Left ventricle myocardium superior (tissue), 1 donor: ENCODE measurements around the gene NT5C1B. TPM values are rescaled to one million over a fixed set of nuclear protein-coding genes. Genes with fewer than 3 reads are reported as not detected.
A peak's percentile ranks its signal among the peaks of the same experiment; 100 is the strongest.
"Not testable (repeated sequence)": the region's sequence is repeated elsewhere in the genome, so short reads cannot be mapped to it uniquely, and the experiment has no call there.

Experiments
- ATAC-seq: fragments of 200-7000 bp; cut with Tn5 transposase; one replicate; pipeline ENCODE4 v1.9.1; 2020; ENCODE audit warnings: mild to moderate bottlenecking, moderate library complexity
- DNase-seq: peaks from one replicate; pipeline ENCODE4 v3.0.0-alpha.2; 2020
- intact Hi-C: fragments of 100-400 bp; cut with micrococcal nuclease; formaldehyde crosslinking; loops from one replicate; pipeline ENCODE4 v1.11.0; 2022
- long read RNA-seq: library from polyadenylated mRNA; unstranded; transcript quantifications from one replicate; pipeline ENCODE4 v2.0.0, GENCODE V29; 2021
- total RNA-seq: library from RNA; stranded (reverse); fragmentation: NEBNext Ultra II Directional; extraction: Animal tissue kit (Norgen Biotek cat#: 25700); gene quantifications from one replicate; pipeline ENCODE4 v1.2.1, GENCODE V29; 2021
- donor health status: DM: no; HTN: yes; CAD: no; lungs with severe emphysema.

The NT5C1B gene
- total RNA-seq, result not detected
- long read RNA-seq, result 0 reads

DNA sequence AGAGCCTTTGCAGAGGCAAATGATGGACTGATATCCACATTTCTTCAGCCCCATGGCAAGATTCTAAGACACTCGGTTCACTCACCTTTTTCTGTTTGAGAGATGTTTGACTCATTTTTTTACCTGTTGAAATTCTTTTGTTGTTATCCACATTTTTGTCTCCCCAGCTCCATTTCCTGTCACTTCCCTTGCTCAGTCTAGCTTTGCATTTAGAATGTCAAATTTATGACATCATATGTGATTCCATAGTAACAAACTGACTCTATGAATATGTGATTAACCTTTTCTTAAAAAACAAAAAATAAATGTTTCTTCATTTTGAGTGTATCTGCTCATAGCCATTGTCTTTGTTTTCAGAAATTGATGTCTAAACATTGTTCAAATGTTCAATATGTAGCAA lies at the start of gene NT5C1B:
NT5C1B (minus strand) TSS at position 216 of the 400 bp plus-strand sequence; CDS start at position 115, 101 bp downstream.
- intact Hi-C loops, result no loop called here
- DNase-seq (no peak), ATAC-seq (no peak)

DNA sequence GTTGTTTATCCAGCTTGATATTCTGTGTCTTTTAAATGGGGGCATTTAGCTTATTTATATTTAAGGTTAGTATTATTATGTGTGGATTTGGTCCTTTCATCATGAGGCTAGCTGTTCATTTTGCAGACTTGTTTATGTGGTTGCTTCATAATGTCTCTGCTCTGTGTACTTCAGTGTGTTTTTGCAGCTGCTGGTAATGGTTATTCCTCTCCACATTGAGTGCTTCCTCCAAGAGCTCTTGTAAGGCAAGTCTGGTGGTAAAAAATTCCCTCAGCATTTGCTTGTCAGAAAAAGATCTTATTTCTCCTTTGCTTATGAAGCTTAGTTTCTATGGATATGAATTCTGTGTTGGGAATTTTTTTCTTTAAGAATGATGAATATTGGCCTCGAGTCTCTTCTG lies 47.8 kb upstream of the NT5C1B start:
- intact Hi-C loops, result no loop called here
- DNase-seq (no peak), ATAC-seq (no peak)

- intact Hi-C loops, DNase-seq, ATAC-seq: not testable (repeated sequence)
Observed at GRCh38 chr2:18632699-18633098, 43.3 kb upstream of the NT5C1B start.

- intact Hi-C loops, result no loop called here
- no peak for DNase-seq
- ATAC-seq, result no peak
Observed at GRCh38 chr2:18630941-18631340, 41.6 kb upstream of the NT5C1B start.

DNA sequence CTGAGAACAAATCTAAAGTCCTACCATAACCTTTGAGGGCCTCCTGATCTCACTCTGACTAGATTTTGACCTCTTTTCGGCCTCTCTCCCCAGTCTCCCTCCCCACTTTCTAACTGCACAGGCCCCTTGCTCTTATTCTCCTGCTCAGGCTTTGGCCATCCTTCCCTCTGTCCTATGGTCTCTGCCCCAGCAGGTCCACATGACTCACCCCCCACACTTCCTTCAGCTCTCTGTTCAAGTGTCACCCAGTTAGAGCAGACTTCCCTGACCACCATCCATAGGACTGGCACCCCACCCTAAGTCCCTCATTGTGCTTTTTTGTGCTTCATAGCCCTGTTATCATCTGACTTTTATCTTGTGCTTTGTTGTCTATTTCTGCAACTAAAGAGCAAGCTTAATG lies 41.2 kb upstream of the NT5C1B start:
- intact Hi-C loops, result no loop called here
- ATAC-seq (no peak), DNase-seq (no peak)

GRCh38 chr2:18630101-18630500 lies 40.7 kb upstream of the NT5C1B start:
- ATAC-seq (no peak), DNase-seq (no peak)
- intact Hi-C loops, result no loop called here

DNA sequence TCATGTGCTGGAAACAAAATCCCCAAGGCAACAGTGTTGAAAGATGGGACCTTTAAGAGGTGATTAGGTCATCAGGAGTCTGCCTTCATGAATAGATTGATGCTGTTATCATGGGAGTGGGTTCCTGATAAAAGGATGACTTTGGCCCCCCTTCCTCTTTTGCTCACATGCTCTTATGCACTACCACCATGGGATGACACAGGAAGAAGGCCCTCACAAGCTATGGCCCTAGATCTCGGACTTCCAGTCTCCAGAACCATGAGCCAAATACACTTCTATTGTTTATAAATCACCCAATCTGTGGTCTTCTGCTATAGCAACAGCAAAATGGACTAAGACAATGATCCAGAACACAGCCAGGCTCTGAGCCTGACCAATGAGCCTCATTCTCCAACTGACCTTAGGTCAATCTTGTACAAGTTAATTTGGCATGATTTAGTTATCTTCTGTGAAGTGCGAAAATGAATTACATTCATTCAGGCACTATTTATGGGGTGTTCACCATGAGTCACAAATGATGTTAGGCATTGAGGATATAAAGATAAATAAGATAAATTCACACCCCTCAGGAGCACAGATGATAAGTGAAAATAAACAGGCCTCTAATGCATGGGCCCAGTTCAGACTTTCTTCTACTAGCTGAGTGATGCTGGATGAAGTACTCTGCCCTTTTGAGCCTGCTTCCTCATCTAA lies 37.7 kb upstream of the NT5C1B start:
- ATAC-seq (no peak), DNase-seq (no peak)
- intact Hi-C loops, result no loop called here

DNA sequence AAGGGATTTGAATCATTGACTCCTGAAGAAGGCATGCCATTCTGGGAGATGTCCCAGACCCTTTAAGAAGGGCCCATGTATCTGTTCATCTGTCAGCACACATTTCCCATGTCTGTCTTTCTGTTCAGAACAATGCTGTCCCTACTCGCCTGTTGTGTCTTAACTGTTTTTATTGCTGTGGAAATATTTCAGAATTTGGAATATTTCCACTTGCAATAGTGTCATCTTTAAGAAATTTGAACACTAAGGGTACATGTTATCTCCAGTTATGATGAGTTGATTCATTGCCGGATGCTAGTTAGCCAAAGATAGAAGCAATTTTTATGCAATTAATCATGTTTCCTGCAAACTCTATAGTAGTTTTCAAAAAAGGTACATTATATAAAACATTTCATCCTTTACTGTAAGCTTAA lies 36.9 kb upstream of the NT5C1B start:
- peak; percentile 70 for ATAC-seq
- DNase-seq, result no peak
- intact Hi-C loops, result no loop called here

GRCh38 chr2:18625563-18625962 lies 36.2 kb upstream of the NT5C1B start:
- intact Hi-C loops, result no loop called here

DNA sequence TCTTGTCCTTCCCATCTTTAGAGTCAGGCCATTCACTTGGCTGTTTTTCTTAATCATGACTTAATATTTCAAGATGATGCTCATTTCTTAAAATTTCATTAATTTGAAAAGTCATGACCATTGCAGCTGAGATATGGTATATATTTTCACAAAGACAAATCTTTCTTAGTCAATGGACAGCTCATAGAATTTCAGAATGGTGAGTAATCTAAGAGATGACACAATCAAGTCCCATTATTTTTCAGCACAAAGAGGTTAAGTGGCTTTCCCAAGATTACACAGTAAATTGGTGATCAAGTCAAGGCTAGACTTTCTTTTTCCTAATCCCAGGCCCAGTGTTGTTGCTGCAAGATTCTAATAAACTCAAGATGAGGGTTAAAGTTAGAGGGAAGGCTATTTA lies 34.4 kb upstream of the NT5C1B start:
- DNase-seq, result no peak
- no peak for ATAC-seq
- intact Hi-C loops, result no loop called here

More at GRCh38 chr2:18625563-18625962, 36.2 kb upstream of the NT5C1B start:
- ATAC-seq, result no peak
- DNase-seq, result no peak

DNA sequence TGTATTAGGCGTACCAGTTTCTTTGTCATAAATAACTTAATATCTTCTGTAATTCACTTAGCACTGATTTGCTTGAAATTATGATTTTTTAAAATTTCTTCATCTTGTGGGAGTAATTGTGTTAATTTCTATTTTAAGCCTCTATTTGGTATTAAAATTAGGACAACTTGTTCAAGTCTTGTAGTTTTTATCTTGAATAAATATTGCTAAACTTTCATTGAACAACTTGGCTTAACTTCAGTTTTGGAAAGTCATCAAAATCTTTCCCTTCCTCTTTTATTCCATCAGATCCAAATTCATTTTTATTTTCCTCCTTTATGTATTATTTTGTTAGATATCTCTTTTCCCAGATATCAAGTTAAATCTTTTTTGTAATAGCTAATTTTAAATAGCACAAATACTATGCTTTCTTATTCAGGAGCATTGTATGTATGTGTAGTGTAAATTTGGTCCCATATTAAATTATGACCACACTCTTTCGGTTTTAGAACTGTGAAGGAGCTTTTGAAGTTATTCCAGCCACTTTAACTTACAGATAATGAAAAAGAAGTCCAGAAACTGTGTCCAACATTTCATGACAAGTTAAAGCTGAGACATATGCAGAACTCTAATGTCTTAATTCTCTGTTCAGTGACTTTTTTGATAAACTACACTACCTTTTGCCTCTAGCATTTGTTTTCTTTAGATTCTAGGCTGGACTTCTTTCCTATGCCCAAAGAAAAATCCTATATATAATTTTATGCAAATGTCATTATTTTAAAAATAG lies 31.7 kb upstream of the NT5C1B start:
- ATAC-seq (no peak), DNase-seq (no peak)
- intact Hi-C loops, result no loop called here

- intact Hi-C loops, result no loop called here
Observed at GRCh38 chr2:18619091-18619490, 29.7 kb upstream of the NT5C1B start.

GRCh38 chr2:18614041-18614440 lies 24.7 kb upstream of the NT5C1B start:
- ATAC-seq (no peak), DNase-seq (no peak)
- intact Hi-C loops, result no loop called here

More at GRCh38 chr2:18619091-18619490, 29.7 kb upstream of the NT5C1B start:
- no peak for DNase-seq
- no peak for ATAC-seq

DNA sequence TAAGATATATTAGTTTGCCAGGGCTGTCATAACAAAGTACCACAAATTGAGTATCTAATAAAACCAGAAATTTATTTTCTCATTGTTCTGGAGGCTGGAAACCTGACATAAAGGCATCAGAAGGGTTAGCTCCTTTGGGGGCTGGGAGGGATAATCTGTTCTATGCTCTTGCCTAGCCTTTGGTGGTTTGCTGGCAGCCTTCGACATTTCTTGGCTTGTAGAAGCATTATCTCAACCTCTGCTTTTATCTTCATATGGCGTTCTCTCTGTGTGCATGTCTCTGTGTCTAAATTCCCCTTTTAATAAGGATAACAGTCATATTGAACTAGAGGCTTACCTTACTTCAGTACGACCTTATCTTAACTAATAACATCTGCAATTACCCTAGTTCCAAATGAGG lies 22.8 kb upstream of the NT5C1B start:
- intact Hi-C loops, result no loop called here
- ATAC-seq (no peak), DNase-seq (no peak)

- no peak for DNase-seq
- intact Hi-C loops, result no loop called here
- ATAC-seq, result no peak
Observed at GRCh38 chr2:18611604-18612003, 22.2 kb upstream of the NT5C1B start.

- DNase-seq (no peak), ATAC-seq (no peak)
- intact Hi-C loops, result no loop called here
Observed at GRCh38 chr2:18611184-18611583, 21.8 kb upstream of the NT5C1B start.

DNA sequence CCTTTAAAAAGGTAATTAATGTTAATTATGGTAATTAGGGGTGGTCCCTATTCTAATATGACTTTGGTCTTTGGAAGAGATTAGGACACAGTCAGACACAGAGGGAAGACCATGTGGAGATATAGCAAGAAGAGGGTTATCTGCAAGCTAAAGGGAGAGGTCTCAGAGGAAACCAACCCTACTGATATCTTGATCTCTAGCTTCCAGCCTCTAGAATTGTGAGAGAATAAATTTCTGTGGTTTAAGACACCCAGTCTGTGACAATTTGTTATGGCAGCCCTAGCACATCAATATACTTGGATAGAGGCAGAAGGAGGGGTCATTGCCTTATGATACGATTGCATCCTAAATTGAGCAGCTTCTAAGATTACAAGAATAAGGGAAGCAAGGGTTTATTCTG lies 21.3 kb upstream of the NT5C1B start:
- no peak for ATAC-seq
- no peak for DNase-seq
- intact Hi-C loops, result no loop called here

DNA sequence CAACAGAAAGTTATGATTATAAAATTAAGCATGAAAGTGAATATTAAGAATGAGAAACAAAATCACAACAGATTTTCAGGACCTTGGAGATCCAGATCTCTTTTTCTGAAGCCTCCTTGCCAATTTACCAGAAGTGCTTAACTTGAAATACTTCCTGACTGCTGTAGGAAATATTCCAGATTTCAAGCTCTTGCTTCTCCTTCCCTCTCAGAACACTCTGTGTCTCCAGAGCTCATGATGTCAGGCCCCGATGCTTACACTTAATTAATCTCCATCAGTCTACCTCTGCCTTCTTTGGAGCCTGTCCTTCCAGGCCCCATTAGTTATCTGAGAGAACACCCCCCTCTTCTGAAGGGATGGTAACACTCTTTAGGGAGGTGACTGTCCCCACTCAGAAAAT lies 20.7 kb upstream of the NT5C1B start:
- ATAC-seq, result peak; percentile 43
- intact Hi-C loops, result no loop called here
- no peak for DNase-seq

DNA sequence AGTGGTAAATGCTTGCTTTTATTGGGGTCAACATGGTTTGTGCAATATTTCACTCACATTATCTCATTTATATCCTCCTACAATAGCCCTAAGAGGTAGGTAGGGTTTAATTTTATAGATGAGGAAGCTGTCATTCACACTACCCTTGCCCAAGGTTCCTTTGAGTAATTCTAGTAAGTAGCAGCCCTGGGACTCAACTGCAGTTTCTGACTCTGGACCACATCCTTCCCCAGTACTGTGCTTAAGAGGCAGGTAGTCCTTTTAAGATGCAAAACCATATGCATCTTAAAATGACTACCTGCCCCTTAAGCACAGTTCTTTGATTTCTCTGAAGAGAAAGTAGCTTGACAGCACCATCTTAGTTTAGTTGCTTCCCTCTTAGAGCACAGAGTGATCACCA lies 15.7 kb upstream of the NT5C1B start:
- ATAC-seq (no peak), DNase-seq (no peak)
- intact Hi-C loops, result no loop called here

GRCh38 chr2:18604531-18604885 lies 15.1 kb upstream of the NT5C1B start:
- intact Hi-C loops, result no loop called here
- no peak for DNase-seq
- no peak for ATAC-seq
